Activated CD4-positive, CD25-positive, alpha-beta regulatory T cell treated with anti-CD3 and anti-CD28 coated beads, Interleukin-2, amount 50 U/mL, for 24 hours (primary cell): ENCODE data around the gene DPEP2NB.
"Not testable (repeated sequence)": the region's sequence is repeated elsewhere in the genome, so short reads cannot be mapped to it uniquely, and the experiment has no call there.

Experiments used
- ATAC-seq, 2 donors: fragments of 150-1000 bp; cut with Tn5 transposase; one replicate each; pipeline ENCODE4 v1.10.0; 2021; ENCODE audit warnings: mild to moderate bottlenecking in 1 of 2, moderate library complexity in 1 of 2

DPEP2NB gene

GRCh38 chr16:68015681-68016080 lies at the start of gene DPEP2NB:
Gene DPEP2NB (minus strand): TSS chr16:68015911. CDS start chr16:68015770, 141 bp downstream.
- no peak for ATAC-seq

DNA sequence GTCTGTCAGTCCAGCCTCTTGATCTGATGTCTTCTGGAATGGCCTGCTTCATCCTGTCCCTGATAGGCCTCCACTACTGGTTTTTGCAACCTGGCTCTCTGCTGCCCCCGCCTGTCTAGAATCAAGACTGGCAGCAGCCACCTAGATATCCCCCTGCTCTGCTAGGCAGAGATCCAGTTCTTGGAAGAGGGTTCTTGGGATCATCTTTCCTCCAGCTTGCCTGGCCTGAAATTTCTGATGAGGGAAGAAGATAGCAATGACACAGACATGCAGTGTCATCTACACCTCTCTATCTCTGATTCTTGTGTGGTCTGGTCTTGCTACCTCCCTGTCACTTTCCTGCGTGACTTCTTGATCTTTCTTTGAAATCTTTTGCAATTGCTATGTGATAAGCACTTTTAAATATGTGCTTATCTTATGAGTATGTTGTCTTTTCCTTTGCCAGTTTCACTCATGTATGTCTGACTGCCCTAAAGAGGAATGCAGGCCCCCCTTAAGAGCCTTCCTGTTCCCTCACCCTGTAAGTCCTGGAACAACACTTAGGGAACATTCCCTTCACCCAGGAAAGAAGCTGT lies 49.2 kb upstream of the DPEP2NB start:
- peak; percentile 79 to 87 for ATAC-seq

GRCh38 chr16:68062910-68063393 lies 47.2 kb upstream of the DPEP2NB start:
- peak in 1 of 2 donors; percentile 34 for ATAC-seq

DNA sequence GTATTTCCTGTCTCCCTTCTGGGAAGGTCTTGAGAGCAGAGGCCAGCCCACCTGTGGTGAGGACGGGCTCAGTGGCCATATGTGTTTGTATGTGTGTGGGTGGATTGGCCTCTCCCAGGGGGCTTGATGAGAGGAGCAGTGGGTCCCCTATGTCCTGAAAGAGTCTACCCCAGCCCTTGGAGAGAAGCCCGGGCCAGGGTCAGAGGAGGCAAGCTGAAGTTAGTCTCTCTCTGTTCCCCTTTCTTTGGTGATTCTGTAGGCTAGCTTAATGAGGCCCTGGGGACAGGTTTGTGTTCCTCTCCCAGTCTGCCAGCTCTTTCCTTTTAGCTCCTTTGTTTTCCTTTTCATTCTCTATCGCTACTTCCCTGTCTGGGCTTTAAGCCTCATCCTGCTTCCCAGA lies 45.7 kb upstream of the DPEP2NB start:
- ATAC-seq, result no peak

DNA sequence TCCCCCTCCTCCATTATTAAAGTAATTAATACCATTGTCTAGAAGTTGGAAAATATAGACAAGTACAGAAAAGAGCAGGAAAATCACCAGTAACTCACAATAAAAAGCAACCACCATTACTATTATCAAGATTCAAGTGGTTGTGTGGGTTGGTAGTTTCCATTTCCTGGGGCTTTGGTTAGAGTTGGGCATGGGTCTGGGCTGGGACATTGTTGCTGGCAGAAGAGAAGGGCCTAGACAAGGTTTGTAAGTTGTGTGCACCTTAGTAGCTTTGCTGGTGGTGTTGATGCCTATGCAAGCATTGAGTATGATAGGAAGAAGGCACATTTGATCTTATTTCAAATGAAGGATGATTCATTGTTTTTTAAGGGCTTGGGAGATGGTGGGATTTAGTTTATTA lies 44.1 kb upstream of the DPEP2NB start:
- no peak for ATAC-seq

- no peak for ATAC-seq
Measured at GRCh38 chr16:68055395-68055794, 39.7 kb upstream of the DPEP2NB start.

- no peak for ATAC-seq
Measured at GRCh38 chr16:68049449-68049848, 33.7 kb upstream of the DPEP2NB start.

GRCh38 chr16:68047987-68048386 lies 32.3 kb upstream of the DPEP2NB start:
- no peak for ATAC-seq

DNA sequence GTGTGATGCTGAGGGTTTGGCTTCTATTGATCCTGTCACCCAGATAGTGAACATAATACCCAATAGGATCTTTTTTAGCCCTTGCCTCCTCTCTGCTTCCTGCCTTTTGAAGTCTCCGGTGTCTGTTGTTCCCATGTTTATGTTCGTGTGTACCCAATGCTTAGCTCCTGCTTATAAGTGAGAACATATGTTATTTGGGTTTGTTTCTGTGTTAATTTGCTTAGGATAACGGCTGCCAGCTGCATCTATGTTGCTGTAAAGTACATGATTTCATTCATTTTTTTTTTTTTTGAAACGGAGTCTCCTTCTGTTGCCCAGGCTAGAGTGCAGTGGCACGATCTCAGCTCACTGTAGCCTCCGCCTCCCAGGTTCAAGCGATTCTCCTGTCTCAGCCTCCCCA lies 30.4 kb upstream of the DPEP2NB start:
- no peak for ATAC-seq

DNA sequence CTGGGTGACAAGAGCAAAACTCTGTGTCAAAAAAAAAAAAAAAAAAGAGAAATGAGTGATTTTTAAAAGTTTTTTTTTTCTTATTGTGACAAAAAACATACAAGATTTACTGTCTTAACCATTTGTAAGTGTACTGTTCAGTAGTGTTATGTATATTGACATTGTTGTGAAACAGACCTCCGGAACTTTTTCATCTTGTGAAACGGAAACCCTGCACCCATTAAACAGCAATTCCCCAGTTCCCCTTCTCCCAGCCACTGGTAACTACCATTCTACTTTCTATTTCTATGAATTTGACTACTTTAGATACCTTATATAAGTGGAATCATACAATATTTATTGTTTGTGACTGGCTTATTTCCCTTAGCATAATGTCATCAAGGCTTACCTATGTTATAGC lies 26.1 kb upstream of the DPEP2NB start:
- no peak for ATAC-seq

DNA sequence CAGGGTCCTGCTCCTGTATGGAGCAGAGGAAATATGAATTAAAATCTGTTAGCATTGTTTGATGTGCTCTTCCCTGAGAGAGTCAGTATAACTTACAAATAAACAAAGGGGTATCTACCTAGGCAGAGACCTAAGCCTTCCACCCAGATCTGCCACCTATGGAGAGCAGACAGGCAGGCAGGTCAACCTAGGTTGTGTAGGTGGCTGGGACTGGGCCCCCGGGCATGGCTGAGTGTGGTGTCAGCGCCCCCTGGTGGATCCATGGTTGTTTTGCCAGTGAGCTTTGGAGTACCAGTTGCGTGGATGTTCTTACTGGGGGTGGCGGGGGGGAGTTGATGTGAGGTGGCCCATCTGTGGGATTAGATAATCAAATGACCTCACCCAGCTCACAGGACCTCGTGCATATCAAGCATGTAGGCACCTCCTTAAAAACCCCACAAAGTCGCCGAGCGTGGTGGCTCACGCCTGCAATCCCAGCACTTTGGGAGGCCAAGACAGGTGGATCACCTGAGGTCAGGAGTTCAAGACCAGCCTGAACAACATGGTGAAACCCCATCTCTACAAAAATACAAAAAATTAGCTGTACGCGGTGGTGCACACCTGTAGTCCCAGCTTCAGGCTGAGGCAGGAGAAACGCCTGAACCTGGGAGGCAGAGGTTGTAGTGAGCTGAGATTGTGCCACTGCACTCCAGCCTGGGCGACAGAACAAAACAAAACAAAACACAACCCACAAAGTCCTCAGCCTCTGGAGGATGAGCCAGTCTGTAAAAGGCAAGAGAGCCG lies 25.0 kb upstream of the DPEP2NB start:
- peak; percentile 99 to 100 for ATAC-seq

GRCh38 chr16:68037841-68038597 lies 22.3 kb upstream of the DPEP2NB start:
- ATAC-seq, result no peak

DNA sequence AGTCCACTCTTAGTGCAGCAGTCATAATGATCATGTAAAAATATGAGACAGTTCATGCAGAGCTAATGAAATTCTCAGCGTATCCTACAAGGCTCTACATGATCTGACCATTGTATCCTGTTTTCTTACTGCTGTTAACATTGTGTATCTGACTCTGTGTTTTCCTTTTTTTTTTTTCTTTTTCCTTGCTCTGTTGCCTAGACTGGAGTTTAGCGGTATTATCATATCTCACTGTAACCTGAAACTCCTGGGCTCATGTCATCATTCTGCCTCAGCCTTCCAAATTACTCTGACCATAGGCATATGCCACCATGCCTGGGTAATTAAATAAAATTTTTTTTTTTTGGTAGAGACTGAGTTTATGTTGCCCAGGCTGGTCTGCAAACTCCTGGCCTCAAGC lies 19.5 kb upstream of the DPEP2NB start:
- ATAC-seq, result no peak

DNA sequence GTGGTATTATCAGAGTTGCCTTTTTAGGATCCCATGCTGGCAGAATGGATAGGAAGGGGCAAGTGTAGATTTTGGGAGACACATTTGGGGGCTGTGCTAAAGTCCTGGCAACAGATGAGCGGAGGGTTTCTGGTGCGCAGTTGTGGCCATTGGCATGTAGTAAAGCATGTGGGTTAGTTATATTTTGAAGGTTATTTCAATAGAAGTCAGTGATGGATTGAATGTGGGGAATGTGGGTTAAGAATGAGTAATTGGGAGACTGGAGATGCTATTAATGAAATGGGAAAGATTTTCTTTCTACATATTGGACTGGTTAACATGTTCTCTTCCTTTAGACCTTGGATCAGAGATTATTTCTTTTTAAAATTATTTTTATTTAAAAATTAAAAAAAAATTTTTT lies 17.4 kb upstream of the DPEP2NB start:
- ATAC-seq, result no peak

DNA sequence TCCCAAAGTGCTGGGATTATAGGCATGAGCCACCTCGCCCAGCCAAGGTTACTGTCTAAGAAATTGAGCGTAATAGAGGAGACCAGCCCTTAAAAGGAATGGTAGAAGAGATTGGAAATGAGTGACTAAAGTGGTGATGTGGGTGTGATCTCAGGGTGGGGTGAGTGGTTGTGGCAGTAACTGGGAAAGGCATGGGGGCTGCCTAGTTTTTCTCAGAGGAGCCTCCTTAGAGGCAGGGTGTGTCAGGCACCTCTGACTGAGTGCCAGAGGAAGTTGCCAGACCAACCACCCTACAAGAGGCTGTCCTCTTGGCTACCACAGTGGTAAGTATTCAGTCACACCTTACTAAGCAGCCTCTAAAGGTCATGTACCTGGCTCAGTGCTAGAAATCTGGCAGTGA lies 16.2 kb upstream of the DPEP2NB start:
- no peak for ATAC-seq

- ATAC-seq, result not testable (repeated sequence)
Measured at GRCh38 chr16:68030108-68030507, 14.4 kb upstream of the DPEP2NB start.

DNA sequence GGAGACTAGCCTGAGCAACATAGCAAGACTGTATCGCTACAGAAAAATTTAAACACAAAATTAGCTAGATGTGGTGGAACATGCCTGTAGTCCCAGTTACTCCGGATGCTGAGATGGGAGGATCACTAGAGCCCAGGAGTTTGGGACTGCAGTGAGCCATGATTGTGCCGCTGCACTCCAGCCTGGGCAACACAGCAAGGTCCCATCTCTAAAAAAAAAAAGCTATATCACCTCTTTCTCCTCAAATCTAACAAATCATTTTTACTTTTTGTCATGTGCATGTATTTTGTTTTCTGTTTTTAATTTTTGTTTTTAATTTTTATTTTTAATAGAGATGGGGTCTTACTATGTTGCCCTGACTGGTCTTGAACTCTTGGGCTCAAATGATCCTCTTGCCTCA lies 13.3 kb upstream of the DPEP2NB start:
- no peak for ATAC-seq

- peak; percentile 89 to 93 for ATAC-seq
Measured at GRCh38 chr16:68022728-68023537, 7.2 kb upstream of the DPEP2NB start, which contains the start of the genes DDX28 and DUS2. Gene DDX28 (minus strand): TSS chr16:68023232. CDS start chr16:68023202, 30 bp downstream. Gene DUS2 (plus strand): TSS chr16:68023284. CDS start chr16:68038024, 14,740 bp downstream.

DNA sequence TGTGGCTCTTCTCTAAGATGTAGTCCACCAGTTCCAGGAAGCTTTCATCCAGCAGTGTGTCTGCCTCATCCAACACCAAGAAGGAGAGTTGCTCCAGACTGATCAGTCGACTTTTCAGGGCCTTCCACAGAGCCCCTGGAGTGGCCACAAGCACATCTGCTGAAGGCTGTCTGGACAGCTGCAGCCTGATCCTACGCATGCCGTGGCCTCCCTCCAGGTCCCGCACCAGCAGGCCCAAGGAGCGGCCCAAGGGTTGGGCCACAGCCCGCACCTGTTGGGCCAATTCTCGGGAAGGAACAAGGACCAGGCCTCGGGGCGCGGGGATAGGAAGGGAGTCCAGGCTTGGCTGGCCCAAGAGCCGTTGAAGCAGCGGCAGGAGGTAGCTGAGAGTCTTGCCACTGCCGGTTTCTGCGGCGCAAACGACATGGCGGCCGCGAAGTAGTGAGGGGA lies 6.6 kb upstream of the DPEP2NB start:
- no peak for ATAC-seq

GRCh38 chr16:68021490-68021889 lies 5.8 kb upstream of the DPEP2NB start:
- no peak for ATAC-seq

- no peak for ATAC-seq
Measured at GRCh38 chr16:68019167-68019680, 3.5 kb upstream of the DPEP2NB start.

DNA sequence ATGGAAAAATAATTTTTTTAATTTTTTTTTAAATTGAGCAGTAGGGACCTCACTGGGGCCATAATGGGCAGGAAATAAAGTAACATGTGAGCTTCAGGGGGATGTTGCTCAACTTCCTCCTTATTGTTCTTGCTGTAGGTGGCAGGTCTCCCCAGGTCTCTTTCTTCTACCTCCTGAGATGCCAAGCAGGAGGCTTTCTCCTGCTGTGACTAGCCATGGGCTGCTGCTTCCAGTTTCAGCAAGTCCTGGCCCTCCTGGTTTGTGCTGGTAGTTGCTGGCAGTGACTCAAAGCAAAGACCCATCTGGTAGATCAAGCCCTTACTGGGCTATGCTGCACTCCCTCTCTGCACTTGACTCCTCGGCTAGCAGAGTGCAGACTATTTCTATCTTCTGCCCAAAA lies 2.3 kb downstream of the DPEP2NB start:
- ATAC-seq, result peak in 1 of 2 donors; percentile 45
